HCT116 (cell line): ENCODE measurements around the gene NACC2.

Source experiments
- CEBPB ChIP-seq: IDR thresholded peaks from 2 replicates; pipeline ENCODE4 v1.6.1; 2012; ENCODE audit warnings: low read depth
- EZH2 ChIP-seq: fragments of 200-600 bp; sonication (generic); IDR thresholded peaks from 2 replicates; pipeline ENCODE4 v1.6.1; 2017; ENCODE audit warnings: antibody characterized with exemption, mixed run types
- EZH2phosphoT487 ChIP-seq: fragments of 200-600 bp; IDR thresholded peaks from 2 replicates; pipeline ENCODE4 v1.6.1; 2018; ENCODE audit warnings: antibody characterized with exemption, borderline replicate concordance
- FOSL1 ChIP-seq: IDR thresholded peaks from 2 replicates; pipeline ENCODE4 v1.6.1; 2012; ENCODE audit warnings: low read depth
- POLR2A ChIP-seq: IDR thresholded peaks from 2 replicates; pipeline ENCODE4 v1.7.0; 2011; ENCODE audit warnings: borderline replicate concordance; ENCODE audit not compliant: insufficient read depth, insufficient read length; ENCODE audit errors: extremely low read depth
- POLR2AphosphoS5 ChIP-seq: IDR thresholded peaks from 2 replicates; pipeline ENCODE4 v1.6.1; 2011; ENCODE audit warnings: mild to moderate bottlenecking, low read depth, low read length, moderate library complexity
- RAD21 ChIP-seq: IDR thresholded peaks from 2 replicates; pipeline ENCODE4 v1.6.1; 2012; ENCODE audit warnings: low read depth, mild to moderate bottlenecking
- SIN3A ChIP-seq: IDR thresholded peaks from 2 replicates; pipeline ENCODE4 v1.6.1; 2012; ENCODE audit warnings: low read depth
- SRF ChIP-seq: IDR thresholded peaks from 2 replicates; pipeline ENCODE4 v1.6.1; 2012; ENCODE audit warnings: low read depth
- TCF7L2 ChIP-seq: IDR thresholded peaks from 2 replicates; pipeline ENCODE4 v1.7.0; 2011; ENCODE audit warnings: borderline replicate concordance, inconsistent platforms; ENCODE audit not compliant: insufficient read depth, insufficient read length; ENCODE audit errors: extremely low read depth
- ZNF274 ChIP-seq: fragments of 200-500 bp; sonication (Bioruptor generic); IDR thresholded peaks from 2 replicates; pipeline ENCODE4 v1.6.1; 2014; ENCODE audit warnings: mild to moderate bottlenecking, low read depth, low read length, inconsistent platforms
- TF ChIP-seq, protein P1 (sequence below), 3 experiments: fragments of 200-600 bp in 1 of 3; sonication (generic) in 1 of 3; IDR thresholded peaks in 2 of 3; conservative IDR thresholded peaks in 1 of 3; 2 replicates each; pipeline ENCODE4 v1.5.1; 2012 to 2017; ENCODE audit warnings: low read depth in 2 of 3, low read length in 2 of 3, antibody characterized with exemption in 1 of 3, borderline replicate concordance in 1 of 3, control low read depth in 1 of 3, mild to moderate bottlenecking in 1 of 3, mixed read lengths in 1 of 3, mixed run types in 1 of 3, moderate library complexity in 1 of 3; ENCODE audit not compliant: insufficient read depth in 1 of 3
- TF ChIP-seq, protein P2 (sequence below): IDR thresholded peaks from 2 replicates; pipeline ENCODE4 v1.6.1; 2012
- TF ChIP-seq, protein P3 (sequence below): IDR thresholded peaks from 2 replicates; pipeline ENCODE4 v1.6.1; 2012; ENCODE audit warnings: low read depth

DNA sequence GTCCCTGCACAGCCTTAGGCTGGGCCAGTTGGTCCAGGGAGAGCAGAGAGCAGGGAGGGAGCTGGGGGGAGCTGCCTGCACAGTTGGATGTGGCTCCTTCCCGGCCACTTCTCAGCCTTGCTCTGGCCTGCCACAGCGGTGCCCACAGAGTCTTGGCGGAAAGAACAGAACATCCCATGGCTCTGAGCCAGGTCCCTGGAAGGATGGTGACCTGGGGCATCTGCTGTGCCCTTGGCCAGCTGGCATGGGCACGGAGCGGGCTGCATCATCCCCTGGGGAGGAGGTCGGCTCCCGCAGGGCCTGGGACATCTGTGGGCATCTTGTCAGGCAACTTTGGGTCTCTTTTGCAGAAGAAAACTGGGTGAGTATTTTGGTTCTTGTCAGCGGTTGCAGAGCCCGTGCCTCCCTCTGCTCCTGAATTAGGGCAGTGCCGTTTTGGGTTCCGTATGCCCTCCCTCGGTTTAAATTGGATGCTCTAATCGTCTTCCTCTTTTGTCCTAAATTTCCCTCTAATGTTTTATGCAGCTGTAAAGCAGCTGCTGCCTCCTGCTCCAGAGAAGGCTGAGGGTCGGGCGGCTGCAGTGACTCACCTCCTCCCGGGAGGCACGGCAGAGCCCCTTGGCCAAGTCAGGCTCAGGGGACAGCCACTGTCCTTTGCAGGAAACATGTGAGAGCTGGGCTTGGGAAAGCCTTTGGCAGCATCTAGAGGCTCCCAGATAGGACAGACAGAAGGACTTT, 10.5 kb upstream of the NACC2 start:
- TF ChIP-seq POLR2A (no peak), RAD21 (no peak), EZH2 (no peak), CEBPB (no peak), SIN3A (no peak), ZNF274 (no peak), EZH2phosphoT487 (no peak), POLR2AphosphoS5 (no peak), TCF7L2 (no peak), FOSL1 (no peak), SRF (no peak)
- TF ChIP-seq, protein P1, sequence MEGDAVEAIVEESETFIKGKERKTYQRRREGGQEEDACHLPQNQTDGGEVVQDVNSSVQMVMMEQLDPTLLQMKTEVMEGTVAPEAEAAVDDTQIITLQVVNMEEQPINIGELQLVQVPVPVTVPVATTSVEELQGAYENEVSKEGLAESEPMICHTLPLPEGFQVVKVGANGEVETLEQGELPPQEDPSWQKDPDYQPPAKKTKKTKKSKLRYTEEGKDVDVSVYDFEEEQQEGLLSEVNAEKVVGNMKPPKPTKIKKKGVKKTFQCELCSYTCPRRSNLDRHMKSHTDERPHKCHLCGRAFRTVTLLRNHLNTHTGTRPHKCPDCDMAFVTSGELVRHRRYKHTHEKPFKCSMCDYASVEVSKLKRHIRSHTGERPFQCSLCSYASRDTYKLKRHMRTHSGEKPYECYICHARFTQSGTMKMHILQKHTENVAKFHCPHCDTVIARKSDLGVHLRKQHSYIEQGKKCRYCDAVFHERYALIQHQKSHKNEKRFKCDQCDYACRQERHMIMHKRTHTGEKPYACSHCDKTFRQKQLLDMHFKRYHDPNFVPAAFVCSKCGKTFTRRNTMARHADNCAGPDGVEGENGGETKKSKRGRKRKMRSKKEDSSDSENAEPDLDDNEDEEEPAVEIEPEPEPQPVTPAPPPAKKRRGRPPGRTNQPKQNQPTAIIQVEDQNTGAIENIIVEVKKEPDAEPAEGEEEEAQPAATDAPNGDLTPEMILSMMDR (IDR thresholded peaks at IDR 0.05 in 2 of 3, conservative IDR thresholded peaks at IDR 0.05 in 1 of 3; ENCODE audit: borderline replicate concordance in 1 of 3, insufficient read depth in 1 of 3, low read depth in 2 of 3, low read length in 2 of 3): no peak
- TF ChIP-seq, protein P2, sequence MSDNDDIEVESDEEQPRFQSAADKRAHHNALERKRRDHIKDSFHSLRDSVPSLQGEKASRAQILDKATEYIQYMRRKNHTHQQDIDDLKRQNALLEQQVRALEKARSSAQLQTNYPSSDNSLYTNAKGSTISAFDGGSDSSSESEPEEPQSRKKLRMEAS: no peak
- TF ChIP-seq, protein P3, sequence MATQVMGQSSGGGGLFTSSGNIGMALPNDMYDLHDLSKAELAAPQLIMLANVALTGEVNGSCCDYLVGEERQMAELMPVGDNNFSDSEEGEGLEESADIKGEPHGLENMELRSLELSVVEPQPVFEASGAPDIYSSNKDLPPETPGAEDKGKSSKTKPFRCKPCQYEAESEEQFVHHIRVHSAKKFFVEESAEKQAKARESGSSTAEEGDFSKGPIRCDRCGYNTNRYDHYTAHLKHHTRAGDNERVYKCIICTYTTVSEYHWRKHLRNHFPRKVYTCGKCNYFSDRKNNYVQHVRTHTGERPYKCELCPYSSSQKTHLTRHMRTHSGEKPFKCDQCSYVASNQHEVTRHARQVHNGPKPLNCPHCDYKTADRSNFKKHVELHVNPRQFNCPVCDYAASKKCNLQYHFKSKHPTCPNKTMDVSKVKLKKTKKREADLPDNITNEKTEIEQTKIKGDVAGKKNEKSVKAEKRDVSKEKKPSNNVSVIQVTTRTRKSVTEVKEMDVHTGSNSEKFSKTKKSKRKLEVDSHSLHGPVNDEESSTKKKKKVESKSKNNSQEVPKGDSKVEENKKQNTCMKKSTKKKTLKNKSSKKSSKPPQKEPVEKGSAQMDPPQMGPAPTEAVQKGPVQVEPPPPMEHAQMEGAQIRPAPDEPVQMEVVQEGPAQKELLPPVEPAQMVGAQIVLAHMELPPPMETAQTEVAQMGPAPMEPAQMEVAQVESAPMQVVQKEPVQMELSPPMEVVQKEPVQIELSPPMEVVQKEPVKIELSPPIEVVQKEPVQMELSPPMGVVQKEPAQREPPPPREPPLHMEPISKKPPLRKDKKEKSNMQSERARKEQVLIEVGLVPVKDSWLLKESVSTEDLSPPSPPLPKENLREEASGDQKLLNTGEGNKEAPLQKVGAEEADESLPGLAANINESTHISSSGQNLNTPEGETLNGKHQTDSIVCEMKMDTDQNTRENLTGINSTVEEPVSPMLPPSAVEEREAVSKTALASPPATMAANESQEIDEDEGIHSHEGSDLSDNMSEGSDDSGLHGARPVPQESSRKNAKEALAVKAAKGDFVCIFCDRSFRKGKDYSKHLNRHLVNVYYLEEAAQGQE: no peak
